Stomach (tissue), 9 donors: Measurements from ENCODE around the gene XKR3. TPM values are rescaled to one million over a fixed set of nuclear protein-coding genes. Genes with fewer than 3 reads are reported as not detected.
"Not testable (repeated sequence)": the region's sequence is repeated elsewhere in the genome, so short reads cannot be mapped to it uniquely, and the experiment has no call there.

Experiments used
- DNase-seq, 2 donors: peaks; one replicate each; pipeline versions ENCODE4 v3.0.0 to v3.0.0-alpha.2; 2013 to 2019
- H3K27ac ChIP-seq, 5 donors: fragments of 200-600 bp in 4 of 5; sonication (generic) in 4 of 5; one replicate each; pipeline ENCODE4 v1.5.1; 2013 to 2019; ENCODE audit warnings: mild to moderate bottlenecking in 1 of 5, moderate library complexity in 1 of 5
- H3K27me3 ChIP-seq, 3 donors: fragments of 200-600 bp; sonication (generic); one replicate each; pipeline ENCODE4 v1.5.1; 2017 to 2019; ENCODE audit warnings: mixed run types in 1 of 3
- H3K36me3 ChIP-seq, 4 donors: fragments of 200-600 bp; sonication (generic); 1 replicate in 3 of 4; 2 replicates in 1 of 4; pipeline ENCODE4 v1.5.1; 2016 to 2019
- H3K4me1 ChIP-seq, 4 donors: fragments of 200-600 bp; sonication (generic); one replicate each; pipeline ENCODE4 v1.5.1; 2016 to 2019
- H3K4me3 ChIP-seq, 4 donors: fragments of 200-600 bp; sonication (generic) in 3 of 4; one replicate each; pipeline ENCODE4 v1.5.1; 2016 to 2019; ENCODE audit warnings: mild to moderate bottlenecking in 1 of 4
- H3K9me3 ChIP-seq, 4 donors: fragments of 200-600 bp; sonication (generic); one replicate each; pipeline ENCODE4 v1.5.1; 2016 to 2019
- CTCF ChIP-seq, 7 experiments: fragments of 450-650 bp in 4 of 7; fragments of 200-600 bp in 3 of 7; sonication (generic) in 3 of 7; IDR thresholded peaks; one replicate each; pipeline ENCODE4 v1.5.1; 2016 to 2019; ENCODE audit warnings: antibody characterized with exemption in 7 of 7, control low read depth in 2 of 7, mild to moderate bottlenecking in 1 of 7
- EP300 ChIP-seq: sonication (generic); formaldehyde crosslinking; IDR thresholded peaks from one replicate; pipeline ENCODE4 v1.6.1; 2017; ENCODE audit warnings: antibody characterized with exemption
- POLR2A ChIP-seq, 4 donors: fragments of 450-650 bp; IDR thresholded peaks; one replicate each; pipeline ENCODE4 v1.6.1; 2016; ENCODE audit warnings: antibody characterized with exemption in 4 of 4, control low read depth in 2 of 4, mild to moderate bottlenecking in 1 of 4, moderate library complexity in 1 of 4
- POLR2AphosphoS5 ChIP-seq, 3 donors: sonication (generic); formaldehyde crosslinking; IDR thresholded peaks; one replicate each; pipeline ENCODE4 v1.6.1; 2016; ENCODE audit warnings: antibody characterized with exemption in 3 of 3
- WGBS, 5 donors: extraction: QIAGEN DNeasy Blood & Tissue Kit in 3 of 5; methylation state at CpG; one replicate each; pipeline versions ENCODE4 v1.1.5 to v1.1.7; 2013 to 2018; 5-methylcytosine and 5-hydroxymethylcytosine counted together
- intact Hi-C: fragments of 100-400 bp; cut with DNase I; formaldehyde crosslinking; loops from one replicate; pipeline ENCODE4 v1.15.1; 2023; ENCODE audit warnings: low total_unique reads
- polyA plus RNA-seq, 3 donors: library from polyadenylated mRNA; stranded (reverse); fragments of 200-250 nt; gene quantifications; one replicate each; pipeline ENCODE4 v1.2.3, GENCODE V29; 2013
- total RNA-seq, 5 donors: library from RNA; depleted of rRNA; stranded (reverse); fragments of >200 nt; gene quantifications; one replicate each; pipeline versions ENCODE4 v1.1.0 to v1.2.3, GENCODE V29; 2014 to 2016
- donor health status: healthy with polysubstance abuse.
- donor health status: Bipolar disorder and iron deficiency.
- donor health status: healthy.

The XKR3 gene
- total and polyA plus RNA-seq, 8 donors, result not detected

- no peak for TF ChIP-seq POLR2A (IDR thresholded peaks at IDR 0.05)
- TF ChIP-seq POLR2AphosphoS5 (IDR thresholded peaks at IDR 0.05), result no peak
- TF ChIP-seq EP300, result no peak
- no peak for TF ChIP-seq CTCF (IDR thresholded peaks at IDR 0.05)
- Histone ChIP-seq H3K27ac (no peak overlapping the region), H3K36me3 (no peaks in the 10 kb centered on the region), H3K9me3 (peaks cover 0 to 38% (median 20%) of the 10 kb centered on the region in 4 donors), H3K27me3 (no peaks in the 10 kb centered on the region), H3K4me3 (no peak overlapping the region), H3K4me1 (no peaks in the 10 kb centered on the region)
- intact Hi-C loops, result no loop called here
- no peak for DNase-seq
- WGBS, 5 donors, result 75 to 91% (median 84%) methylated on average over 3 of the region's 3 CpGs
Observed at GRCh38 chr22:16776080-16776479, 49.1 kb downstream of the XKR3 start.

GRCh38 chr22:16774911-16775500, 50.2 kb downstream of the XKR3 start:
- intact Hi-C loops, result no loop called here
- TF ChIP-seq CTCF (IDR thresholded peaks at IDR 0.05), result no peak
- no peak for TF ChIP-seq POLR2A (IDR thresholded peaks at IDR 0.05)
- no peak for TF ChIP-seq EP300
- no peak for TF ChIP-seq POLR2AphosphoS5 (IDR thresholded peaks at IDR 0.05)
- DNase-seq, result no peak
- Histone ChIP-seq H3K36me3 (no peaks in the 10 kb centered on the region), H3K27ac (no peak overlapping the region), H3K27me3 (no peaks in the 10 kb centered on the region), H3K9me3 (peaks cover 0 to 38% (median 20%) of the 10 kb centered on the region in 4 donors), H3K4me1 (no peaks in the 10 kb centered on the region), H3K4me3 (no peak overlapping the region)
- 16 to 29% (median 25%) methylated on average over 2 of the region's 2 CpGs for WGBS, 5 donors

GRCh38 chr22:16771569-16771968, 53.6 kb downstream of the XKR3 start:
- H3K4me1 ChIP-seq, DNase-seq, H3K27me3 ChIP-seq, intact Hi-C loops, H3K27ac ChIP-seq, H3K4me3 ChIP-seq, H3K36me3 ChIP-seq: not testable (repeated sequence)
- WGBS, 5 donors, result 66 to 95% (median 86%) methylated on average over 3 to 4 of the region's 4 CpGs
- peaks cover 0 to 45% (median 25%) of the 10 kb centered on the region in 4 donors for H3K9me3 ChIP-seq

- H3K4me1 ChIP-seq, DNase-seq, H3K36me3 ChIP-seq, intact Hi-C loops, H3K4me3 ChIP-seq, H3K27me3 ChIP-seq, H3K27ac ChIP-seq: not testable (repeated sequence)
- H3K9me3 ChIP-seq, result peaks cover 0 to 22% (median 16%) of the 10 kb centered on the region in 4 donors
- 32 to 81% (median 50%) methylated on average over 2 of the region's 2 CpGs for WGBS, 5 donors
Observed at GRCh38 chr22:16767927-16768326, 57.3 kb downstream of the XKR3 start.

- WGBS, 5 donors, result 68 to 91% (median 70%) methylated on average over 2 of the region's 2 CpGs
- peaks cover 0 to 14% (median 13%) of the 10 kb centered on the region in 4 donors for H3K9me3 ChIP-seq
- H3K4me3 ChIP-seq, H3K27me3 ChIP-seq, H3K4me1 ChIP-seq, H3K27ac ChIP-seq, intact Hi-C loops, DNase-seq, H3K36me3 ChIP-seq: not testable (repeated sequence)
Observed at GRCh38 chr22:16762224-16762623, 63.0 kb downstream of the XKR3 start.

- WGBS, 5 donors, result 54 to 62% (median 61%) methylated on average over 4 of the region's 4 CpGs
- DNase-seq, H3K27ac ChIP-seq, intact Hi-C loops, H3K27me3 ChIP-seq, H3K36me3 ChIP-seq, H3K9me3 ChIP-seq, H3K4me1 ChIP-seq, H3K4me3 ChIP-seq: not testable (repeated sequence)
Observed at GRCh38 chr22:16760416-16760815, 64.8 kb downstream of the XKR3 start.

- H3K4me1 ChIP-seq, H3K27ac ChIP-seq, DNase-seq, H3K4me3 ChIP-seq, H3K36me3 ChIP-seq, H3K27me3 ChIP-seq, intact Hi-C loops: not testable (repeated sequence)
- WGBS, 5 donors, result 38 to 51% (median 43%) methylated on average over 4 of the region's 4 CpGs
- H3K9me3 ChIP-seq, result peaks cover 0 to 14% (median 7%) of the 10 kb centered on the region in 4 donors
Observed at GRCh38 chr22:16749282-16749681, 75.9 kb downstream of the XKR3 start.

GRCh38 chr22:16748160-16748929, 76.9 kb downstream of the XKR3 start:
- H3K4me1 ChIP-seq, H3K36me3 ChIP-seq, H3K27ac ChIP-seq, intact Hi-C loops, H3K27me3 ChIP-seq, H3K4me3 ChIP-seq, DNase-seq: not testable (repeated sequence)
- 73 to 87% (median 84%) methylated on average over 38 to 44 of the region's 45 CpGs for WGBS, 5 donors
- peaks cover 0 to 14% (median 7%) of the 10 kb centered on the region in 4 donors for H3K9me3 ChIP-seq

GRCh38 chr22:16747266-16748159, 77.7 kb downstream of the XKR3 start:
- intact Hi-C loops, H3K4me3 ChIP-seq, H3K27ac ChIP-seq, DNase-seq, H3K4me1 ChIP-seq, H3K36me3 ChIP-seq, H3K27me3 ChIP-seq: not testable (repeated sequence)
- peaks cover 0 to 14% (median 4%) of the 10 kb centered on the region in 4 donors for H3K9me3 ChIP-seq
- 89 to 92% (median 92%) methylated on average over 21 of the region's 21 CpGs for WGBS, 5 donors
